ENCODE measurements around the gene BSND. TPM values are rescaled to one million over a fixed set of nuclear protein-coding genes. Genes with fewer than 3 reads are reported as not detected.

BSND gene
- total RNA-seq, 1 donor from 2014 or later, result not detected

DNA sequence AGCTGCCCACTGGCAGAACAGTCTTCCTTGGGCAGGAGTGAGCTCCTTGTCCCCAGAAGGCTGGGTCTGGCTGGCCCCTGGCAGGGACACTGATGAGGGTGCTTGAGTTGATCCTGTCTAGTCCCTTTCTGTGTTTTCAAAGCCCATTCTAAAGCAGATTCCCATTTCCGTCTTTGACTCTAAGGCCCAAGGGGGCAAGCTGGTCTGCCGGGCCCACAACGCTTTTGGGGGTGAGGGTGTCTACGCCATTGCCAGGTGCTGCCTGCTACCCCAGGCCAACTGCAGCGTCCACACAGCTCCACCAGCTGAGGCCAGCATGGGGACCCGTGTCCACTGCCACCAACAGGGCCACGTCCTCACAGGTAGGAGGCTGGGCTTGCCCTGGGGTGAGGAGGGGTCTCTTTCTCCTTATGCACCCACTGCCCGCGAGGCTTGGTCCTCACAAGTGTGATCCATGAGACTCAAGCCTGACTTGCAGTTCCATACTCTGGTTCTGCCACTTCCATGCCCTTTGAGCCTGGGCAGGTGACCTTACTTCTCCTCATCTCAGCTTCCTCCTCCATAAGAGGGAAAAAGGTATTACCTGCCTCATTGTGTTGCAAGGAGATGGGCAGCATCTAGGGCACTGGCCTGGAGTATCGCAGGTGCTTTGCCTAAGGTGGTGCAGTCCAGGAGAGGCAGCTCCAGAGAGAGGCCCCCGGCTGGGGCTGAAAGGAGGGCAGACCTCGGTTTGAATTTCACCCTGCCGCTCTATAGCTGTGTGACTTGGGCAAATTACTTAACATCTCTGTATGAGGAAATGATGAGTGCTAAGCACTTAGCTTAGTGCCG lies 60.8 kb downstream of the BSND start:
- ATAC-seq (no peak), DNase-seq (ENCODE audit: low spot score) (peak; percentile 41)

GRCh38 chr1:55060133-55060999 lies 61.6 kb downstream of the BSND start:
- DNase-seq (ENCODE audit: low spot score), result no peak
- no peak for ATAC-seq

GRCh38 chr1:55061000-55061705 lies 62.4 kb downstream of the BSND start:
- ATAC-seq (no peak), DNase-seq (ENCODE audit: low spot score) (no peak)

Other genes with a start within 250 kb of the BSND start
- 4.3 TPM for gene PARS2, start 234.4 kb upstream of the BSND start, total RNA-seq
- 4.4 TPM for gene TTC22, start 197.6 kb upstream of the BSND start, total RNA-seq
- 828 TPM for gene DHCR24, start 111.7 kb upstream of the BSND start, total RNA-seq
- gene TMEM61, start 18.3 kb upstream of the BSND start, total RNA-seq, result not detected
- 31.6 TPM for gene PCSK9, start 40.6 kb downstream of the BSND start, total RNA-seq
- gene USP24, start 216.4 kb downstream of the BSND start, total RNA-seq, result 17.7 TPM

Measured in left lobe of liver (tissue), 2 donors.